WTC11 (cell line): ENCODE measurements around the gene REXO2. TPM values are rescaled to one million over a fixed set of nuclear protein-coding genes. Genes with fewer than 3 reads are reported as not detected.

Experiments used
- ATAC-seq: fragments of 200-7000 bp; cut with Tn5 transposase; 2 replicates; pipeline ENCODE4 v1.10.0; 2021; ENCODE audit warnings: mild to moderate bottlenecking, moderate library complexity
- CTCF ChIA-PET: fragments of 300-600 bp; sonication (Branson Sonifier 250); formaldehyde crosslinking; loops from one replicate; lab custom pipeline; 2021; ENCODE audit warnings: antibody characterized with exemption; lab: Charles Lee
- POLR2A ChIA-PET: fragments of 350-600 bp; sonication (Branson Sonifier 250); formaldehyde crosslinking; loops from one replicate; lab custom pipeline; 2021; ENCODE audit warnings: antibody characterized with exemption; lab: Charles Lee
- DNase-seq: peaks from one replicate; pipeline ENCODE4 v3.0.0; 2021; ENCODE audit warnings: low spot score
- H3K27ac Mint-ChIP-seq: 2 replicates; pipeline ENCODE4 v1.8.0; 2021; ENCODE audit warnings: mixed read lengths
- H3K27me3 Mint-ChIP-seq: 2 replicates; pipeline ENCODE4 v1.8.0; 2021; ENCODE audit warnings: low read depth, mild to moderate bottlenecking, moderate library complexity, mixed read lengths
- H3K36me3 Mint-ChIP-seq: 2 replicates; pipeline ENCODE4 v1.8.0; 2021; ENCODE audit warnings: mixed read lengths
- H3K4me1 Mint-ChIP-seq: 2 replicates; pipeline ENCODE4 v1.8.0; 2022; ENCODE audit warnings: mixed read lengths
- H3K4me3 Mint-ChIP-seq: 2 replicates; pipeline ENCODE4 v1.8.0; 2021; ENCODE audit warnings: mild to moderate bottlenecking, moderate library complexity, mixed read lengths
- H3K9me3 Mint-ChIP-seq: 2 replicates; pipeline ENCODE4 v1.8.0; 2021; ENCODE audit warnings: mixed read lengths
- FOXP1 ChIP-seq: sonication (generic); formaldehyde crosslinking; IDR thresholded peaks from 2 replicates; pipeline ENCODE4 v1.8.0; 2022; ENCODE audit warnings: missing genetic modification reagents, mild to moderate bottlenecking, moderate library complexity, borderline replicate concordance
- GTF2I ChIP-seq: fragments of 250-450 bp; sonication (Bioruptor Pico); conservative IDR thresholded peaks from 2 replicates; pipeline ENCODE4 v1.4.0; 2021; ENCODE audit warnings: mild to moderate bottlenecking
- JAZF1 ChIP-seq: fragments of 250-450 bp; sonication (Bioruptor Pico); IDR thresholded peaks from 2 replicates; pipeline ENCODE4 v1.9.0; 2021; ENCODE audit warnings: moderate library complexity, mild to moderate bottlenecking, inconsistent platforms
- KAT7 ChIP-seq: sonication (generic); formaldehyde crosslinking; IDR thresholded peaks from 2 replicates; pipeline ENCODE4 v1.8.1; 2023; ENCODE audit warnings: missing genetic modification reagents, mild to moderate bottlenecking, borderline replicate concordance
- NFATC4 ChIP-seq: fragments of 250-450 bp; sonication (Bioruptor Pico); IDR thresholded peaks from 2 replicates; pipeline ENCODE4 v1.9.0; 2021; ENCODE audit warnings: mild to moderate bottlenecking
- RELA ChIP-seq: sonication (generic); formaldehyde crosslinking; IDR thresholded peaks from 2 replicates; pipeline ENCODE4 v1.8.1; 2022; ENCODE audit warnings: missing genetic modification reagents, mild to moderate bottlenecking, borderline replicate concordance
- ZNF138 ChIP-seq: sonication (generic); formaldehyde crosslinking; conservative IDR thresholded peaks from 2 replicates; pipeline ENCODE4 v1.8.1; 2022; ENCODE audit warnings: mild to moderate bottlenecking, moderate library complexity, missing genetic modification reagents
- ZNF263 ChIP-seq: sonication (generic); formaldehyde crosslinking; IDR thresholded peaks from 2 replicates; pipeline ENCODE4 v1.8.1; 2022; ENCODE audit warnings: low read depth, mild to moderate bottlenecking, moderate library complexity, missing genetic modification reagents
- ZNF317 ChIP-seq: sonication (generic); formaldehyde crosslinking; IDR thresholded peaks from 2 replicates; pipeline ENCODE4 v1.8.1; 2023; ENCODE audit warnings: low read depth, mild to moderate bottlenecking, moderate library complexity, missing genetic modification reagents, borderline replicate concordance
- ZNF396 ChIP-seq: fragments of 250-450 bp; sonication (Bioruptor Pico); IDR thresholded peaks from 2 replicates; pipeline ENCODE4 v1.8.0; 2021; ENCODE audit warnings: mild to moderate bottlenecking, moderate library complexity, borderline replicate concordance
- ZNF416 ChIP-seq: fragments of 250-450 bp; sonication (Bioruptor Pico); IDR thresholded peaks from 2 replicates; pipeline ENCODE4 v1.9.0; 2021; ENCODE audit warnings: mild to moderate bottlenecking, inconsistent platforms
- total RNA-seq: library from RNA; stranded (reverse); gene quantifications from 3 replicates; pipeline ENCODE4 v1.2.3, GENCODE V29; 2021
- TF ChIP-seq, protein P1 (sequence below): fragments of 250-450 bp; sonication (Bioruptor Pico); IDR thresholded peaks from 2 replicates; pipeline ENCODE4 v1.9.0; 2021; ENCODE audit warnings: moderate library complexity, mild to moderate bottlenecking, inconsistent platforms, borderline replicate concordance
- TF ChIP-seq, protein P2 (sequence below): sonication (generic); formaldehyde crosslinking; IDR thresholded peaks from 2 replicates; pipeline ENCODE4 v1.8.0; 2022; ENCODE audit warnings: mild to moderate bottlenecking, missing genetic modification reagents
- TF ChIP-seq, protein P3 (sequence below): sonication (generic); formaldehyde crosslinking; IDR thresholded peaks from 2 replicates; pipeline ENCODE4 v1.8.1; 2023; ENCODE audit warnings: mild to moderate bottlenecking, moderate library complexity, missing genetic modification reagents
- TF ChIP-seq, protein P4 (sequence below): sonication (generic); formaldehyde crosslinking; IDR thresholded peaks from 2 replicates; pipeline ENCODE4 v1.8.1; 2022; ENCODE audit warnings: missing genetic modification reagents, borderline replicate concordance
- TF ChIP-seq, protein P5 (sequence below): sonication (generic); formaldehyde crosslinking; conservative IDR thresholded peaks from 2 replicates; pipeline ENCODE4 v1.8.1; 2023; ENCODE audit warnings: mild to moderate bottlenecking, low read depth, missing genetic modification reagents, moderate library complexity
- TF ChIP-seq, protein P6 (sequence below): sonication (generic); formaldehyde crosslinking; IDR thresholded peaks from 2 replicates; pipeline ENCODE4 v1.8.1; 2023; ENCODE audit warnings: mild to moderate bottlenecking, missing genetic modification reagents
- TF ChIP-seq, protein P7 (sequence below): sonication (generic); formaldehyde crosslinking; IDR thresholded peaks from 2 replicates; pipeline ENCODE4 v1.8.1; 2023; ENCODE audit warnings: mild to moderate bottlenecking, missing genetic modification reagents, moderate library complexity
- TF ChIP-seq, protein P8 (sequence below): sonication (generic); formaldehyde crosslinking; IDR thresholded peaks from 2 replicates; pipeline ENCODE4 v1.8.1; 2023; ENCODE audit warnings: mild to moderate bottlenecking, missing genetic modification reagents

Gene REXO2
- total RNA-seq, 1 experiment from 2014 or later: 98.8 TPM

DNA sequence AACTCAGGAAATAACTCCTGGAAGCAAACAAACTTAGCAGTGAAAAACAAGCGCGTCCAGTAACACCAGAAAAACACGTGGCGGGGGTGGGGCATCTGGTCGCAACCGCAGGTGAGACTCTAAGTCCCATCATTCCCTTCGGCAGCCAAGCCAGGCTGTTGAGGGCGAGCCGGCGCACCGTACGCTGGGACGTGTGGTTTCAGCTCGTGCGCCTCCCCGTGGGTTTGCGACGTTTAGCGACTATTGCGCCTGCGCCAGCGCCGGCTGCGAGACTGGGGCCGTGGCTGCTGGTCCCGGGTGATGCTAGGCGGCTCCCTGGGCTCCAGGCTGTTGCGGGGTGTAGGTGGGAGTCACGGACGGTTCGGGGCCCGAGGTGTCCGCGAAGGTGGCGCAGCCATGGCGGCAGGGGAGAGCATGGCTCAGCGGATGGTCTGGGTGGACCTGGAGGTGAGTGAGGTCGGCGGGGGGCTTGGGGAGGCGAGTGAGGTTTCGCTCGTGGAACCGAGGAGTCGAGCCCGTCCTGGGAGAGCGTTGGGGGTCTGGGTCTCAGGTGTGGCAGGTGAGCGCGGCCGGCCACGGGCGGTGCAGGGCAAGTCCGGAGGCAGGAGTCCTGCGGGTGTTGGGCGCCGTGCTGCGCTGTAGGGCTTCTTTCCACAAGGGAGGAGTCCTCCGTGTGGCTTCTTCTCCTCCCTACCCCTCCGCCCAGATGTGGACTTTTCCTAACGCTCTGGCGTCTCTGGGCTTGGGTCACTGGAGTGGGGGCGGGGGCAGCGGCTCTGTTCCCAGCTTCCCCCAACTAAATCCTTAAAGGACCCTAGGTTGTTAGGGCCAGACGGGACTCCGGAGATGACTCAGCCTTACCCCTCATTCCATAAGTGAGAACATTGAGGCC lies at the start of gene REXO2 (continued):
- TF ChIP-seq, protein P1, sequence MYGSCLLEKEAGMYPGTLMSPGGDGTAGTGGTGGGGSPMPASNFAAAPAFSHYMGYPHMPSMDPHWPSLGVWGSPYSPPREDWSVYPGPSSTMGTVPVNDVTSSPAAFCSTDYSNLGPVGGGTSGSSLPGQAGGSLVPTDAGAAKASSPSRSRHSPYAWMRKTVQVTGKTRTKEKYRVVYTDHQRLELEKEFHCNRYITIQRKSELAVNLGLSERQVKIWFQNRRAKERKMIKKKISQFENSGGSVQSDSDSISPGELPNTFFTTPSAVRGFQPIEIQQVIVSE (CRISPR knock-in tag): no peak
- TF ChIP-seq ZNF416 (CRISPR knock-in tag) (no peak), KAT7 (CRISPR knock-in tag) (no peak), GTF2I (no peak), ZNF396 (CRISPR knock-in tag) (no peak), JAZF1 (no peak), ZNF317 (CRISPR knock-in tag) (no peak), RELA (CRISPR knock-in tag) (no peak), FOXP1 (CRISPR knock-in tag) (peak; percentile 51; the same call in 1 of the 2 replicates), ZNF263 (no peak), NFATC4 (CRISPR knock-in tag) (no peak)
- TF ChIP-seq, protein P2, sequence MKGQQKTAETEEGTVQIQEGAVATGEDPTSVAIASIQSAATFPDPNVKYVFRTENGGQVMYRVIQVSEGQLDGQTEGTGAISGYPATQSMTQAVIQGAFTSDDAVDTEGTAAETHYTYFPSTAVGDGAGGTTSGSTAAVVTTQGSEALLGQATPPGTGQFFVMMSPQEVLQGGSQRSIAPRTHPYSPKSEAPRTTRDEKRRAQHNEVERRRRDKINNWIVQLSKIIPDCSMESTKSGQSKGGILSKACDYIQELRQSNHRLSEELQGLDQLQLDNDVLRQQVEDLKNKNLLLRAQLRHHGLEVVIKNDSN (CRISPR knock-in tag): peak; percentile 78
- TF ChIP-seq, protein P3, sequence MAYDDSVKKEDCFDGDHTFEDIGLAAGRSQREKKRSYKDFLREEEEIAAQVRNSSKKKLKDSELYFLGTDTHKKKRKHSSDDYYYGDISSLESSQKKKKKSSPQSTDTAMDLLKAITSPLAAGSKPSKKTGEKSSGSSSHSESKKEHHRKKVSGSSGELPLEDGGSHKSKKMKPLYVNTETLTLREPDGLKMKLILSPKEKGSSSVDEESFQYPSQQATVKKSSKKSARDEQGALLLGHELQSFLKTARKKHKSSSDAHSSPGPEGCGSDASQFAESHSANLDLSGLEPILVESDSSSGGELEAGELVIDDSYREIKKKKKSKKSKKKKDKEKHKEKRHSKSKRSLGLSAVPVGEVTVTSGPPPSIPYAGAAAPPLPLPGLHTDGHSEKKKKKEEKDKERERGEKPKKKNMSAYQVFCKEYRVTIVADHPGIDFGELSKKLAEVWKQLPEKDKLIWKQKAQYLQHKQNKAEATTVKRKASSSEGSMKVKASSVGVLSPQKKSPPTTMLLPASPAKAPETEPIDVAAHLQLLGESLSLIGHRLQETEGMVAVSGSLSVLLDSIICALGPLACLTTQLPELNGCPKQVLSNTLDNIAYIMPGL (CRISPR knock-in tag): peak; percentile 84; the same call in 1 of the 2 replicates
- TF ChIP-seq, protein P4, sequence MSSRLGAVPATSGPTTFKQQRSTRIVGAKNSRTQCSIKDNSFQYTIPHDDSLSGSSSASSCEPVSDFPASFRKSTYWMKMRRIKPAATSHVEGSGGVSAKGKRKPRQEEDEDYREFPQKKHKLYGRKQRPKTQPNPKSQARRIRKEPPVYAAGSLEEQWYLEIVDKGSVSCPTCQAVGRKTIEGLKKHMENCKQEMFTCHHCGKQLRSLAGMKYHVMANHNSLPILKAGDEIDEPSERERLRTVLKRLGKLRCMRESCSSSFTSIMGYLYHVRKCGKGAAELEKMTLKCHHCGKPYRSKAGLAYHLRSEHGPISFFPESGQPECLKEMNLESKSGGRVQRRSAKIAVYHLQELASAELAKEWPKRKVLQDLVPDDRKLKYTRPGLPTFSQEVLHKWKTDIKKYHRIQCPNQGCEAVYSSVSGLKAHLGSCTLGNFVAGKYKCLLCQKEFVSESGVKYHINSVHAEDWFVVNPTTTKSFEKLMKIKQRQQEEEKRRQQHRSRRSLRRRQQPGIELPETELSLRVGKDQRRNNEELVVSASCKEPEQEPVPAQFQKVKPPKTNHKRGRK (CRISPR knock-in tag): no peak
- TF ChIP-seq, protein P5, sequence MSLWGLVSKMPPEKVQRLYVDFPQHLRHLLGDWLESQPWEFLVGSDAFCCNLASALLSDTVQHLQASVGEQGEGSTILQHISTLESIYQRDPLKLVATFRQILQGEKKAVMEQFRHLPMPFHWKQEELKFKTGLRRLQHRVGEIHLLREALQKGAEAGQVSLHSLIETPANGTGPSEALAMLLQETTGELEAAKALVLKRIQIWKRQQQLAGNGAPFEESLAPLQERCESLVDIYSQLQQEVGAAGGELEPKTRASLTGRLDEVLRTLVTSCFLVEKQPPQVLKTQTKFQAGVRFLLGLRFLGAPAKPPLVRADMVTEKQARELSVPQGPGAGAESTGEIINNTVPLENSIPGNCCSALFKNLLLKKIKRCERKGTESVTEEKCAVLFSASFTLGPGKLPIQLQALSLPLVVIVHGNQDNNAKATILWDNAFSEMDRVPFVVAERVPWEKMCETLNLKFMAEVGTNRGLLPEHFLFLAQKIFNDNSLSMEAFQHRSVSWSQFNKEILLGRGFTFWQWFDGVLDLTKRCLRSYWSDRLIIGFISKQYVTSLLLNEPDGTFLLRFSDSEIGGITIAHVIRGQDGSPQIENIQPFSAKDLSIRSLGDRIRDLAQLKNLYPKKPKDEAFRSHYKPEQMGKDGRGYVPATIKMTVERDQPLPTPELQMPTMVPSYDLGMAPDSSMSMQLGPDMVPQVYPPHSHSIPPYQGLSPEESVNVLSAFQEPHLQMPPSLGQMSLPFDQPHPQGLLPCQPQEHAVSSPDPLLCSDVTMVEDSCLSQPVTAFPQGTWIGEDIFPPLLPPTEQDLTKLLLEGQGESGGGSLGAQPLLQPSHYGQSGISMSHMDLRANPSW (CRISPR knock-in tag): no peak

DNA sequence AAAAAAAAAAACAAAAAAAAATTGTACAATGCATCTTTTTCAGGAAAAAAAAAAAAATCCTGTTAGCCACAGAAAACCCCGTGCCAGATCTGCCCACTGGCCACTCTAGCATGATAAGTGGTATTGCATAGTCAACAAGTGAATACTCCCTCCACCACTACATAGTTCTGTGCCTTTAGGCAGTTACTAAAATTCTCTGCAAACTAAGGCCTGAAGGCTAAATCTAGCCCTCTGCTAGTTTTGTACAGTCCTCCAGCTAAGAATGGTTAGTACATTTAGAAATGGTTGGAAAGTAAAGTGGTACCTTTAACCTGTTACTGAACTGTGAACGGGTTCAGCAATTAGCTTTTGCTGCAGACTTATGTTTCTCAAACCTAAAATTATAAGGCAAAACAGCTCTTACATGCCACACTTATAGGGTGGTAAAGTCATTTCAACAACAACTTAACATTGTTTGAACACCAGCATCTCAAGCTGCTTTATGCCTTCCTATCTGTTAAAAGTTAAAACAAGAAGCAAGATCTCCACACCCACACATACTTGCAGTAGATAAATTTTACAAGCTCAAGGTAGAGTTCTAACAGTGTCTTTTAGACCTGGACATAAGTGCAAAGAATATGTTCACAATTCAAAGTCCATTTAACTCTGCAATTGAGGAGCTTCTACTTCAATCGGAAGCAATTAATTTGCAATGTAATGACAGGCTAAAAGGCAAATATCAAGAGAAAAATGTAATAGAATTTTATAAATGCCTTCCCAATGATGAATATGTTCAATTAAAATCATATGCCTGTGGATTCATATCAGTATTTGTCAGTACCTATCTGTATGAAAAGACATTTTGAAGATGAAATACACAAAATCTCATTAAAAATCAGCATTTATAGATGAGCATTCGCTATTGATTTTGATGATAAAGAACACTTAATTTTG lies 46.3 kb upstream of the REXO2 start:
- Mint-ChIP-seq H3K36me3 (no peaks in the 10 kb centered on the region), H3K4me3 (no peak overlapping the region), H3K4me1 (peaks cover 25% of the 10 kb centered on the region), H3K9me3 (peaks cover 4% of the 10 kb centered on the region), H3K27me3 (no peaks in the 10 kb centered on the region), H3K27ac (no peak overlapping the region)
- DNase-seq: no peak
- CTCF ChIA-PET: interaction anchor here (0.6 to 1.7 kb wide), 4 partner anchors 53 to 817 kb away, joined by 3 to 5 read pairs (median 4); no protein-coding TSS in a partner anchor
- no peak for ATAC-seq
- POLR2A ChIA-PET: interaction anchor here (0.6 kb wide), 1 partner anchor 151 kb away, joined by 5 read pairs; no protein-coding TSS in a partner anchor
- TF ChIP-seq, protein P6, sequence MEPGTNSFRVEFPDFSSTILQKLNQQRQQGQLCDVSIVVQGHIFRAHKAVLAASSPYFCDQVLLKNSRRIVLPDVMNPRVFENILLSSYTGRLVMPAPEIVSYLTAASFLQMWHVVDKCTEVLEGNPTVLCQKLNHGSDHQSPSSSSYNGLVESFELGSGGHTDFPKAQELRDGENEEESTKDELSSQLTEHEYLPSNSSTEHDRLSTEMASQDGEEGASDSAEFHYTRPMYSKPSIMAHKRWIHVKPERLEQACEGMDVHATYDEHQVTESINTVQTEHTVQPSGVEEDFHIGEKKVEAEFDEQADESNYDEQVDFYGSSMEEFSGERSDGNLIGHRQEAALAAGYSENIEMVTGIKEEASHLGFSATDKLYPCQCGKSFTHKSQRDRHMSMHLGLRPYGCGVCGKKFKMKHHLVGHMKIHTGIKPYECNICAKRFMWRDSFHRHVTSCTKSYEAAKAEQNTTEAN (CRISPR knock-in tag): no peak
- TF ChIP-seq, protein P7, sequence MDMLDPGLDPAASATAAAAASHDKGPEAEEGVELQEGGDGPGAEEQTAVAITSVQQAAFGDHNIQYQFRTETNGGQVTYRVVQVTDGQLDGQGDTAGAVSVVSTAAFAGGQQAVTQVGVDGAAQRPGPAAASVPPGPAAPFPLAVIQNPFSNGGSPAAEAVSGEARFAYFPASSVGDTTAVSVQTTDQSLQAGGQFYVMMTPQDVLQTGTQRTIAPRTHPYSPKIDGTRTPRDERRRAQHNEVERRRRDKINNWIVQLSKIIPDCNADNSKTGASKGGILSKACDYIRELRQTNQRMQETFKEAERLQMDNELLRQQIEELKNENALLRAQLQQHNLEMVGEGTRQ (CRISPR knock-in tag): no peak
- TF ChIP-seq, protein P8, sequence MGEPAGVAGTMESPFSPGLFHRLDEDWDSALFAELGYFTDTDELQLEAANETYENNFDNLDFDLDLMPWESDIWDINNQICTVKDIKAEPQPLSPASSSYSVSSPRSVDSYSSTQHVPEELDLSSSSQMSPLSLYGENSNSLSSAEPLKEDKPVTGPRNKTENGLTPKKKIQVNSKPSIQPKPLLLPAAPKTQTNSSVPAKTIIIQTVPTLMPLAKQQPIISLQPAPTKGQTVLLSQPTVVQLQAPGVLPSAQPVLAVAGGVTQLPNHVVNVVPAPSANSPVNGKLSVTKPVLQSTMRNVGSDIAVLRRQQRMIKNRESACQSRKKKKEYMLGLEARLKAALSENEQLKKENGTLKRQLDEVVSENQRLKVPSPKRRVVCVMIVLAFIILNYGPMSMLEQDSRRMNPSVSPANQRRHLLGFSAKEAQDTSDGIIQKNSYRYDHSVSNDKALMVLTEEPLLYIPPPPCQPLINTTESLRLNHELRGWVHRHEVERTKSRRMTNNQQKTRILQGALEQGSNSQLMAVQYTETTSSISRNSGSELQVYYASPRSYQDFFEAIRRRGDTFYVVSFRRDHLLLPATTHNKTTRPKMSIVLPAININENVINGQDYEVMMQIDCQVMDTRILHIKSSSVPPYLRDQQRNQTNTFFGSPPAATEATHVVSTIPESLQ: no peak
- TF ChIP-seq, protein P2 (CRISPR knock-in tag): no peak
- TF ChIP-seq ZNF138 (CRISPR knock-in tag): no peak
